Upper lobe of left lung (tissue), 4 donors: ENCODE measurements around the gene MAB21L4.

Experiments
- EP300 ChIP-seq, 4 donors: sonication (generic); formaldehyde crosslinking; IDR thresholded peaks; one replicate each; pipeline ENCODE4 v1.5.1; 2017; ENCODE audit warnings: antibody characterized with exemption in 4 of 4, control low read depth in 2 of 4
- POLR2A ChIP-seq, 4 donors: fragments of 450-650 bp; IDR thresholded peaks; one replicate each; pipeline ENCODE4 v1.5.1; 2016 to 2017; ENCODE audit warnings: antibody characterized with exemption in 4 of 4, mild to moderate bottlenecking in 2 of 4
- TF ChIP-seq, protein P1 (sequence below), 6 experiments: fragments of 450-650 bp in 4 of 6; fragments of 200-600 bp in 2 of 6; sonication (generic) in 2 of 6; IDR thresholded peaks; one replicate each; pipeline ENCODE4 v1.5.1; 2016 to 2019; ENCODE audit warnings: antibody characterized with exemption in 6 of 6

DNA sequence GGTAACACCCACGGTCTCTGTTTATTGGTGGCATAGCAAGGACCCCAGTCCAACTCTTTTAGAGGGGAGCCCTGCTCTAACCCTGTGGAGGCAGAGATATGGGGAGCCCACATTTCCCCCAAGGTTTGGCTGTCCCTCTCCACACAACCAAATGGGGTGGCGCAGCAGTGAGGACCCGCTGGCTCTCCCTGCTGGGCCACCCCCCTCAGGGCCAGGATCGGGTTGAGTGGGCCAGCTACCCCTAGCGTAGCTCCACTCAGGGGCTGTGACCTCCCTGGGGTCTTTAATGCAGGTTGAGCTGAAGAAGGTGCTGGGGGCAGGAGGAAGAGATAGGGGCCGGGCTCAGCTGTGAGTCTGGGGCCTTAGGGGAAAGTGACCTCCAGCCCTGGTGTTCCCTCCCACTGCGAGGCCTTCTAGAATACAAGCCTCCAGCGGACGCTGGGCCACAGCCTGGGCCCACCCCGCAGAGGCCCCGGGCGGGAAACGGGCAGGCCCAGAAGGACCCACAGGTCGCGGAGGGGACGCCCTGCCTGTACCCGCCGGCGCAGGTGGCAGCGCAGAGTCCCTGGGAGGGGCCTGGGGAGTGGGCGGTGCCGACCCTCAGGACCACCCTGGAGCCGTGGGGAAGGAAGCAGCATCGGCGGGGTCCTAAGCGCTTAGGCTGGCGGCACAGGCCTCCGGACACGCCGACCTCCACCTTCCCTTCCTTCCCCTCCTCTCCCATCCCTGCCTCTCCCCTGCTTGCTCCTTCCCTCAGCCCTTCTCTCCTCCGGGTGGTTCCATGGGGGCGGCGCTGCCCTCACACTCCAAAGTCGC is 19.8 kb upstream of the MAB21L4 start:
- TF ChIP-seq, protein P1, sequence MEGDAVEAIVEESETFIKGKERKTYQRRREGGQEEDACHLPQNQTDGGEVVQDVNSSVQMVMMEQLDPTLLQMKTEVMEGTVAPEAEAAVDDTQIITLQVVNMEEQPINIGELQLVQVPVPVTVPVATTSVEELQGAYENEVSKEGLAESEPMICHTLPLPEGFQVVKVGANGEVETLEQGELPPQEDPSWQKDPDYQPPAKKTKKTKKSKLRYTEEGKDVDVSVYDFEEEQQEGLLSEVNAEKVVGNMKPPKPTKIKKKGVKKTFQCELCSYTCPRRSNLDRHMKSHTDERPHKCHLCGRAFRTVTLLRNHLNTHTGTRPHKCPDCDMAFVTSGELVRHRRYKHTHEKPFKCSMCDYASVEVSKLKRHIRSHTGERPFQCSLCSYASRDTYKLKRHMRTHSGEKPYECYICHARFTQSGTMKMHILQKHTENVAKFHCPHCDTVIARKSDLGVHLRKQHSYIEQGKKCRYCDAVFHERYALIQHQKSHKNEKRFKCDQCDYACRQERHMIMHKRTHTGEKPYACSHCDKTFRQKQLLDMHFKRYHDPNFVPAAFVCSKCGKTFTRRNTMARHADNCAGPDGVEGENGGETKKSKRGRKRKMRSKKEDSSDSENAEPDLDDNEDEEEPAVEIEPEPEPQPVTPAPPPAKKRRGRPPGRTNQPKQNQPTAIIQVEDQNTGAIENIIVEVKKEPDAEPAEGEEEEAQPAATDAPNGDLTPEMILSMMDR (IDR thresholded peaks at IDR 0.05), result no peak
- TF ChIP-seq POLR2A (IDR thresholded peaks at IDR 0.05) (no peak), EP300 (IDR thresholded peaks at IDR 0.05) (no peak)
